ENCODE measurements around the gene TFDP2.

DNA sequence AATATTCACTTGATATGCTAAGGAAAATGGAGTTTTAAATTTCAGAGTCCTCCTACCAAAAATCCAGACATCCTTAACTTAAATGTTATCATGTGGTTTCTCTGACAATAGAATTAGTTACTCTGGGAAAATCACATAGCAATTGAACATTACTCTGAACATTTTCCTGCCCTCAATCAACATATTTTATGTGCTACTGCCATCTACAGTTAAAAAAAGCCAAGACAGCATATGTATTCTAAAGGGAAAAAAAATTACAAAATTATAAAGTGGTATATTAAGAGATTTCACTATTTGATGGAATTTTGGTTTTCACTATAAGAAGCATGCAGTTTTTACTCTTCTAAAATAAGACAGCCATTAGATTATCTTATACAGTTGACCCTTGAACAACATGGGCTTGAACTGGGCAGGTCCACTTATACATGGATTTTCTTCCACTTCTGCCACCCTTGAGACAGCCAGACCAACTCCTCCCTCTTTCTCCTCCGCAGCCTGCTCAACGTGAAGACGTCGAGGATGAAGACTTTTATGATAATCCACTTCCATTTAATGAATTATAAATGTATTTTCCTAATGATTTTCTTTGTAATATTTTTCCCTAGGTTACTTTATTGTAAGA is 150.6 kb downstream of the TFDP2 start:
- TF ChIP-seq POLR2A (IDR thresholded peaks at IDR 0.05; ENCODE audit: low read depth, low read length), result no peak
- TF ChIP-seq POLR2AphosphoS5 (IDR thresholded peaks at IDR 0.05; ENCODE audit: low read depth, low read length), result no peak
